Progenitor cell of endocrine pancreas (in vitro differentiated cells): ENCODE measurements around the gene DLX2. TPM values are rescaled to one million over a fixed set of nuclear protein-coding genes. Genes with fewer than 3 reads are reported as not detected.
"Not testable (repeated sequence)": the region's sequence is repeated elsewhere in the genome, so short reads cannot be mapped to it uniquely, and the experiment has no call there.

Experiments
- DNase-seq: peaks from one replicate; pipeline ENCODE4 v3.0.0; 2021; ENCODE audit warnings: low spot score; ENCODE audit not compliant: unreplicated experiment
- H3K27ac Mint-ChIP-seq: 2 replicates; pipeline ENCODE4 v1.8.0; 2021; ENCODE audit warnings: mild to moderate bottlenecking, moderate library complexity, mixed read lengths
- H3K27me3 Mint-ChIP-seq: 2 replicates; pipeline ENCODE4 v1.8.0; 2021; ENCODE audit warnings: mixed read lengths
- H3K36me3 Mint-ChIP-seq: 2 replicates; pipeline ENCODE4 v1.8.0; 2022; ENCODE audit warnings: mixed read lengths; ENCODE audit not compliant: insufficient read depth
- H3K4me1 Mint-ChIP-seq: 2 replicates; pipeline ENCODE4 v1.8.0; 2021; ENCODE audit warnings: low read depth, mixed read lengths
- H3K4me3 Mint-ChIP-seq: 2 replicates; pipeline ENCODE4 v1.8.0; 2021; ENCODE audit warnings: low read depth, mild to moderate bottlenecking, moderate library complexity, mixed read lengths
- H3K9me3 Mint-ChIP-seq: 2 replicates; pipeline ENCODE4 v1.8.0; 2021; ENCODE audit warnings: low read depth, mixed read lengths
- CTCF ChIP-seq: fragments of 200-600 bp; sonication (generic); IDR thresholded peaks from one replicate; pipeline ENCODE4 v1.5.0; 2021; ENCODE audit warnings: antibody characterized with exemption, mild to moderate bottlenecking; ENCODE audit not compliant: unreplicated experiment
- total RNA-seq: library from RNA; stranded (reverse); gene quantifications from 2 replicates; pipeline ENCODE4 v1.2.1, GENCODE V29; 2021

Gene DLX2
- total RNA-seq, 1 donor from 2014 or later, result 1.7 TPM

GRCh38 chr2:172072303-172072702 is 30.4 kb downstream of the DLX2 start:
- DNase-seq, result no peak
- Mint-ChIP-seq H3K4me1 (peaks cover 11% of the 10 kb centered on the region), H3K36me3 (peaks cover 1% of the 10 kb centered on the region), H3K27ac (no peak overlapping the region), H3K9me3 (no peaks in the 10 kb centered on the region), H3K27me3 (peaks cover 78% of the 10 kb centered on the region), H3K4me3 (no peak overlapping the region)
- no peak for TF ChIP-seq CTCF

- no peak for TF ChIP-seq CTCF
- peaks cover 1% of the 10 kb centered on the region for H3K36me3 Mint-ChIP-seq
- H3K9me3 Mint-ChIP-seq, result no peaks in the 10 kb centered on the region
- H3K4me3 Mint-ChIP-seq, result no peak overlapping the region
- H3K27ac Mint-ChIP-seq, result no peak overlapping the region
- H3K27me3 Mint-ChIP-seq, result peaks cover 65% of the 10 kb centered on the region
- peaks cover 15% of the 10 kb centered on the region for H3K4me1 Mint-ChIP-seq
- no peak for DNase-seq
Measured at GRCh38 chr2:172070936-172071335, 31.8 kb downstream of the DLX2 start.

GRCh38 chr2:172067905-172068304 is 34.8 kb downstream of the DLX2 start:
- not testable (repeated sequence) for H3K4me3 Mint-ChIP-seq, H3K4me1 Mint-ChIP-seq, H3K36me3 Mint-ChIP-seq, H3K27ac Mint-ChIP-seq, DNase-seq, H3K9me3 Mint-ChIP-seq
- H3K27me3 Mint-ChIP-seq, result peaks cover 51% of the 10 kb centered on the region

- H3K9me3 Mint-ChIP-seq, result no peaks in the 10 kb centered on the region
- no peak overlapping the region for H3K4me3 Mint-ChIP-seq
- no peak for DNase-seq
- no peak for TF ChIP-seq CTCF
- no peak overlapping the region for H3K27ac Mint-ChIP-seq
- H3K27me3 Mint-ChIP-seq, result peaks cover 44% of the 10 kb centered on the region
- peaks cover 3% of the 10 kb centered on the region for H3K36me3 Mint-ChIP-seq
- peaks cover 4% of the 10 kb centered on the region for H3K4me1 Mint-ChIP-seq
Measured at GRCh38 chr2:172066394-172066886, 36.3 kb downstream of the DLX2 start.

- no peaks in the 10 kb centered on the region for H3K9me3 Mint-ChIP-seq
- peaks cover 3% of the 10 kb centered on the region for H3K36me3 Mint-ChIP-seq
- no peak overlapping the region for H3K27ac Mint-ChIP-seq
- DNase-seq, result no peak
- peaks cover 4% of the 10 kb centered on the region for H3K4me1 Mint-ChIP-seq
- TF ChIP-seq CTCF, result no peak
- H3K27me3 Mint-ChIP-seq, result peaks cover 31% of the 10 kb centered on the region
- H3K4me3 Mint-ChIP-seq, result no peak overlapping the region
Measured at GRCh38 chr2:172065111-172065510, 37.6 kb downstream of the DLX2 start.

GRCh38 chr2:172063446-172063845 is 39.3 kb downstream of the DLX2 start:
- Mint-ChIP-seq H3K27ac (no peak overlapping the region), H3K27me3 (peaks cover 19% of the 10 kb centered on the region), H3K36me3 (peaks cover 2% of the 10 kb centered on the region), H3K9me3 (no peaks in the 10 kb centered on the region), H3K4me1 (peaks cover 4% of the 10 kb centered on the region), H3K4me3 (no peak overlapping the region)
- TF ChIP-seq CTCF, result no peak
- no peak for DNase-seq
